ENCODE measurements around the gene DPP10. TPM values are rescaled to one million over a fixed set of nuclear protein-coding genes. Genes with fewer than 3 reads are reported as not detected.

DPP10 gene
- total RNA-seq, result not detected

GRCh38 chr2:114442510-114442909, at the start of gene DPP10:
DPP10 (plus strand) TSS chr2:114442641.

All from activated naive CD4-positive, alpha-beta T cell treated with anti-CD3 and anti-CD28 coated beads, Interleukin-2, amount 10 ng/mL, durations not matched to agents 5 hours and 36 hours (primary cell).